Fibroblast of peridontal ligament (primary cell): ENCODE measurements around the gene GPR62.
A peak's percentile ranks its signal among the peaks of the same experiment; 100 is the strongest.
"Not testable (repeated sequence)": the region's sequence is repeated elsewhere in the genome, so short reads cannot be mapped to it uniquely, and the experiment has no call there.

Source experiments
- DNase-seq: peaks from one replicate; pipeline ENCODE4 v3.0.0-alpha.2; 2010; ENCODE audit errors: extremely low read depth

Gene GPR62, protein sequence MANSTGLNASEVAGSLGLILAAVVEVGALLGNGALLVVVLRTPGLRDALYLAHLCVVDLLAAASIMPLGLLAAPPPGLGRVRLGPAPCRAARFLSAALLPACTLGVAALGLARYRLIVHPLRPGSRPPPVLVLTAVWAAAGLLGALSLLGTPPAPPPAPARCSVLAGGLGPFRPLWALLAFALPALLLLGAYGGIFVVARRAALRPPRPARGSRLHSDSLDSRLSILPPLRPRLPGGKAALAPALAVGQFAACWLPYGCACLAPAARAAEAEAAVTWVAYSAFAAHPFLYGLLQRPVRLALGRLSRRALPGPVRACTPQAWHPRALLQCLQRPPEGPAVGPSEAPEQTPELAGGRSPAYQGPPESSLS

DNA sequence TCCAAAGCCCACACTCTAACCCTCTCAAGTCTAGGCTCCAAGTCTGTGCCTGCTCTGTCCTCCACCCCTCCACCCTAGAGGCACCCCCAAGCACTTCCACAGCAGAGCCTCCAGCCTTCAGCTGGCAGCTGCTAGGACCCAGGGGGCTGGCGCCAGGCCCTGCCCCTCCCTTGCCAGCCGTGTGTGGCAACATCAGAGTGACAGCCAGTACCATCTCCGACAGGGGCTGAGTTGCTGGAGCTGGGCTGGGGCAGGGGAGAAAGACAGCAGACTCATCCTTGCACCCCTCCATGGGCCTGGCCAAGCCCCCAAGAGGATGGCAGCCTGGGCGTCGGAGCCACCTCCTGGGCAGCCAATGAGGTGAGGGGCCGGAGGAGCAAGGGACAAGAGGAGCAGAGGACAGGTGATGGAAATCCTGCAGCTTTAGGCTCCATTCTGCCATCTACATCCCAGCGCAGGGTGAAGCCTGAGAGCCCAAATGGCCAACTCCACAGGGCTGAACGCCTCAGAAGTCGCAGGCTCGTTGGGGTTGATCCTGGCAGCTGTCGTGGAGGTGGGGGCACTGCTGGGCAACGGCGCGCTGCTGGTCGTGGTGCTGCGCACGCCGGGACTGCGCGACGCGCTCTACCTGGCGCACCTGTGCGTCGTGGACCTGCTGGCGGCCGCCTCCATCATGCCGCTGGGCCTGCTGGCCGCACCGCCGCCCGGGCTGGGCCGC lies at the start of gene GPR62:
GPR62 (plus strand) TSS at position 207 of the 718 bp plus-strand sequence; CDS start at position 479, 272 bp downstream.
- no peak for DNase-seq

DNA sequence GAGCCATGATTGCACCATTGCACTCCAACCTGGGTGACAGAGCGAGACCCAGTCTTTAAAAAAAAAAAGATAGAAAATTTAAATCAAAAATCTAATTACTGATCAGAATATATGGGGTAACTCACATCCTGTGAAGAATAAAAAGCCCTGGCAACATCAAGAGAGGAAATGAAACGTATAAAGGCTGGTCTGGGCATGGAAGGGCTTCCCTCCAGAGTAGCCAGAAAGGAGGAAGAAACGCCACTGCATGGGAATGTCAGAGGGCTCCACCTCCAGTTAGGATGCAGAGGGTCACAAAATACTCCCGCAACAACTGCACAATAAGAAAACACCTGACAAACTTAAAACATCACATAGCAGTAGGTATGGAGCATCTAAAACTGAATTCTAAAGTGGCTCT lies 47.2 kb upstream of the GPR62 start:
- no peak for DNase-seq

- peak; percentile 54 for DNase-seq
These were observed 38.8 kb upstream of the GPR62 start for GRCh38 chr3:51916418-51916817.

DNA sequence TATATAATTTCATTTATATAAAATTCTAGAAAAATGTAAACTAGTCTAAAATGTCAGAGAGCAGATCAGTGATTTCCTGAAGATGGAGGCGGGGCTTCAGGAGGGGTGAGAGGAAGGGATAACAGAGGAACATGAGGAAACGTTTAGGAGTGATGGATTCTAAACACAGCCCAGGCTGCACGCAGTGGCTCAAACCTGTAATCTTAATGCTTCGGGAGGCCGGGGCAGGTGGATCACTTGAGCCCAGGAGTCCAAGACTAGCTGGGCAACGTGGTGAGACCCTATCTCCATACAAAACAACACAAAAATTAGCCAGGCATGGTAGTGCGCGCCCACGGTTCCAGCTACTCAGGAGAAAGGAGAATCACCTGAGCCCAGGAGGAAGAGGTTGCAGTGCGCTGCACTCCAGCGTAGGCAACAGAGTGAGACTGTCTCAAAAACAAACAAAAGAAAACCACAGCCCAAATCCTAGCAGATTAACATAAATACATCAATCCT lies 34.1 kb upstream of the GPR62 start:
- DNase-seq = no peak

- DNase-seq = no peak
These were observed 27.9 kb upstream of the GPR62 start for GRCh38 chr3:51927061-51927977.

DNA sequence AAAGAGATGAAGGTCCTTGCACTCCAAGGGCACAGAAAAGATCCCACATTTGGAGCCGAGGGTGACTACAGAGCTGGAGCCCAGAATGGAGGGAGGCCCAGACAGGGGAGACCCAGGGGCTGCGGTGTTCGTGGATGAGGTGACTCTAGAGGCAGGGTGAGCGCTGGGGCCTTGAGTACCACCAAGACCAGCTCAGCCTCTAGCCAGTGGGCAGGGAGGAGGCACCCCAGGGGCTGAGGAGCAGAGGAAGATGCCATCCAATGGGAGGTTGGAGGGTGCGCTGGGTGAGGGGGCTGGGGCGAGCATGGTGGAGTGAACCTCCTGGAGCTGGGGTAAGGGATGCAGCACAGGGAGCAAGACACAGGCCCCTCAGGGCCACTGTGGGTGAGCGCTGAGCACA lies 26.7 kb upstream of the GPR62 start:
- no peak for DNase-seq

- DNase-seq = not testable (repeated sequence)
These were observed 26.2 kb upstream of the GPR62 start for GRCh38 chr3:51928981-51929380.

DNA sequence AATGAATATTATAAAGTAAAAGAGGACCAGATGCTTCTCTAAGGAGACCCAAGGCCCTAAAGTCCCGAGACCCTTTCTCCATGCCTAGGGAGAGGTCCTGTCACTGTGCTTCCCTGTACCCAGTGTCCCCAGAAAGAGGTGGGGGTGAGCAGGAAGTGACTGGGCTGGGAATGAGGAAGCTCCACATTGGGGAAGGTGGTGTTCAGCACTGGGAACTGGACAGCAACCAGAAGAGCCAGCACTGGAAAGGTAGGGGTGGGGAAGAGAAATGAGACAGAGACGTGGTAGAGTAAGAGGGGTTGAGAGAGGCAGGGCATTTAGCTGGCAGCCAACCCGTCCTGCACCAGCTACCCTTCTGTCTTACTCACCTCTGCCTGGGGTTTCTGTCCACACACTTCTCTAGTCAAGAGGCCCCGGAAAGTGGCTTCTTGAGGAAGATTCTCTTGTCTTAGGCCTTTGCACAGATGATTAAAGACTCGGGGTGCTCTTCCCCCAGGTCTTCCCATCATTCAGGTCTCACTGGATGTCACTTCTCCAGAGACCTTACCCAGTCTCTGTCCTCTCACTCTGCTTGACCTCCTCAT lies 25.7 kb upstream of the GPR62 start:
- no peak for DNase-seq

DNA sequence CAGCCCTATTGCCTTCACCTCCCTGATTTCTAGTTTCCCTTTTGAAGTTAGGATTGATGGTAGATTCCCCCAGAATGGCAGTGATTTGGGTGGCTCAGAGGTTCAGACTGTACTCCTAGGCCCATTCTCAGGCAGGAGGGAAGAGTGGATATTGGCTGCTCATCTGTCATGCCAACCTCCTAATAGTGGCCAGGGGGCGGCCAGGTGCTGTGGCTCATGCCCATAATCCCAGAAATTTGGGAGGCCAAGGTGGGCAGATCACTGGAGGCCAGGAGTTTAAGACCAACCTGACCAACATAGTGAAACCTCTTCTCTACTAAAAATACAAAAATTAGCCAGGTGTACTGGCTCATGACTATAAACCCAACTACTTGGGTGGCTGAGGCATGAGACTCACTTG lies 24.7 kb upstream of the GPR62 start:
- DNase-seq = no peak

- DNase-seq = no peak
These were observed 23.4 kb upstream of the GPR62 start for GRCh38 chr3:51931756-51932155.

- no peak for DNase-seq
These were observed 22.5 kb upstream of the GPR62 start for GRCh38 chr3:51932471-51933370.

GRCh38 chr3:51933471-51934138 lies 21.6 kb upstream of the GPR62 start:
- no peak for DNase-seq

DNA sequence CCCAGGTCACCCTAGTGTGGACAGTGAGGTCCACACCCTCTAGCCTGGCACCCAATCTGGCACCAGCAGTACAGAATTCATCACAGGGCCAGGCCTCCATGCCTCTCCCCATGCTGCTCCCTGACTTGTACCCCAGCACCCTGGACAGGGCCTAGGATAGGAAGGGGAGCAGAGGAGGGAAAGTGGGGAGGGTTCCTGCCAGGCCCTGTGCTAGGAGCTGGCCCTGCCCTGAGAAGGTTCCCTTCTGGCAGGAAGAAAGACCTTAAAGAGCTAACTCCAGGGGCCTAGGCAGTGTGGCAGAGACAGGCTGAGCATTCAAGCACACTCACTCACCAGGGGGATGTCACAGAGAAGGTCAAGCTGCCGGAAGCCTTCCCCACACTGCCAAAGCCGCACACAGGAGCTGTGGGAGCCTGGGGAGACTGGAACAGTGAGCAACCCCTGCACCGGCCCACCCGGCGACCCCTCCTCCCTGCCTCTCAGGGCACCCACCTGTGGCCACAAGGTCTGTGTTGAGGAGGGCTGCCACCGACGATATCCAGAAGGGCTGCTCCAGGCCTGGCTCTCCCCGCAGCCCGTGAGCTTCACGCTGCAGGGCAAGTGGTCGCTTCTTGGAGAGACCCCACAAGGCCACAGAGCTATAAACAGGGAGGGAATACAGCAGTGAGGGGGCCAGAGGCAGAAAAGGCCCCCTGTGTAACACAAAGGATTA lies 20.9 kb upstream of the GPR62 start:
- no peak for DNase-seq

DNA sequence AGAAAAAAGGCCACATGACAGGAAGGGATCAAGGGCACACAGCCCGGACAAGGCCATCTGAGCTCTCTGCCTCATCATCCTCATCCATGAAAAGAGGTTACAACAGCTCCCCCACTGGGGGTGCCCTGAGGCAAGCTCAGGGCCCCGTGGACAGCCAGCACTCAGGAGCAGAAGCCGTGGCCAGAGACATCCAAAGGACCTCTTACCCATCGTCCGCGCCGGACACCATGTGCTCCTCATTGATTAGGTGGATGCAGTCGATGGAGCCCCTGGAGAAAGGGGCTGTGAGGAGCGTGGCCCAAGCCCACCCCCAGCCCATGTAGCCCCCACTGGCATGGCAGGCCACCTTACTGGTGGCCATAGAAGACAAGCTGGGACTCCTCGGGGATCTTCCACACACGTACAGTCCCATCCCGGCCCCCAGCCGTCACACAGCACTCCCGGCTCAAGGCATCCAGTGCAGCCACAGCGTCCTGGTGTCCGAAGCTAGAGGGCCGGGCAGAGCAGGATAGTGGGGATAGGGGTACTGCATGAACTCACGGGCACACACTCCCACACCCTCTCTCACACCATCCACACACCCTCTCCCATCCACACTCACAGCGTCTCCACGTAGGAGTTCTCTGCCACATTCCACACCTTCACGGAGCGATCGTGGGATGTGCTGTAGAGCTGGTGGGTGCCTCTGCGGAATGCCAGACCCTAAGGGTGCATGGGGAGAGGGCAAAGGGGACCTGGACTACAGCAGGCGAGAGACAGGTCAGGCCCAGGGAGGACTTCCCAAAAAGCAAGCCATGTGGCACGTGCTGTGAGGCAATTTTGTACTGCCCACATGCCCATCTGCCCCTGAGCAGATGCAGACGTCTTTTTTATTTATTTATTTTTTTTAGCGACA lies 19.9 kb upstream of the GPR62 start:
- no peak for DNase-seq

GRCh38 chr3:51935886-51936755 lies 19.1 kb upstream of the GPR62 start:
- no peak for DNase-seq

DNA sequence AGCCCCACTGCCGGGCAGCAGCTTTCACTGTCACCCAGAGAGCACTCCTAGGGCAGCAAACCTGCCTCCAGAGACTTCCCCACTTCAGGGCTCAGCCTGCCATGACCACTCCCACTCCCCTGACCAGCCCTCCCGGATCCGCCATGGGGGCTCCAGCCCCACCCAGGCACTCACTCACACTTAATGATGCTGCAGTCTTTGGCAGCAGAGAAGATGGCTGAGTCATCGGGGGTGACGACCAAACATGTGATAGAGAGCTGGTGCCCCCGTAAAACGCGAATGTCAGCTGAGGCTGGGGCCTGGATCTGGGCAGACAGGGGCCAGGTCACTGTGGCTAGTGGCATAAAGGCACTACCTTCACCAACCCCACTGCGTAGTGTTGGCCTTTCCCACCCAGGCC lies 18.2 kb upstream of the GPR62 start:
- DNase-seq = no peak
